GM12878 (cell line): ENCODE measurements around the gene PCNX4.

Source experiments
- ATF3 ChIP-seq: IDR thresholded peaks from 2 replicates; pipeline ENCODE4 v1.6.1; 2011; ENCODE audit warnings: low read depth, mild to moderate bottlenecking, low read length, moderate library complexity, borderline replicate concordance; ENCODE audit errors: extremely low read depth
- CREM ChIP-seq: IDR thresholded peaks from 2 replicates; pipeline ENCODE4 v1.6.1; 2014; ENCODE audit warnings: antibody characterized with exemption, low read depth
- CTCF ChIP-seq, 3 experiments: IDR thresholded peaks in 2 of 3; conservative IDR thresholded peaks in 1 of 3; 2 replicates each; pipeline ENCODE4 v1.5.1; 2011; ENCODE audit warnings: low read depth in 3 of 3, low read length in 3 of 3, mild to moderate bottlenecking in 3 of 3, control low read depth in 2 of 3, moderate library complexity in 2 of 3, inconsistent platforms in 1 of 3, mixed read lengths in 1 of 3; ENCODE audit not compliant: control insufficient read depth in 2 of 3, insufficient read depth in 1 of 3; ENCODE audit errors: extremely low read depth in 1 of 3
- E2F8 ChIP-seq: fragments of 450-650 bp; IDR thresholded peaks from 2 replicates; pipeline ENCODE4 v1.6.1; 2018; ENCODE audit warnings: mild to moderate bottlenecking, low read depth, moderate library complexity; ENCODE audit not compliant: partially characterized antibody
- GABPA ChIP-seq: IDR thresholded peaks from 2 replicates; pipeline ENCODE4 v1.6.1; 2014; ENCODE audit warnings: antibody characterized with exemption, low read depth, mild to moderate bottlenecking, inconsistent platforms
- MEF2A ChIP-seq: IDR thresholded peaks from 2 replicates; pipeline ENCODE4 v1.6.1; 2011; ENCODE audit warnings: low read depth, mild to moderate bottlenecking, low read length, moderate library complexity; ENCODE audit not compliant: insufficient read depth
- NRF1 ChIP-seq: conservative IDR thresholded peaks from 2 replicates; pipeline ENCODE4 v1.6.1; 2011; ENCODE audit warnings: mild to moderate bottlenecking, low read depth, low read length, improper control_type of control experiment
- PBX3 ChIP-seq: IDR thresholded peaks from 2 replicates; pipeline ENCODE4 v1.6.1; 2011; ENCODE audit warnings: mild to moderate bottlenecking, low read depth, low read length, moderate library complexity; ENCODE audit not compliant: insufficient replicate concordance
- RBBP5 ChIP-seq: fragments of 200-600 bp; sonication (generic); conservative IDR thresholded peaks from 2 replicates; pipeline ENCODE4 v1.6.1; 2016
- SUZ12 ChIP-seq: fragments of 200-600 bp; sonication (generic); IDR thresholded peaks from one replicate; pipeline ENCODE4 v1.6.1; 2018; ENCODE audit warnings: antibody characterized with exemption, mild to moderate bottlenecking; ENCODE audit not compliant: unreplicated experiment
- ZNF274 ChIP-seq: IDR thresholded peaks from one replicate; pipeline ENCODE4 v1.8.0; 2011; ENCODE audit not compliant: insufficient read length, insufficient read depth

GRCh38 chr14:60095781-60096450 lies 4.2 kb downstream of the PCNX4 start:
- TF ChIP-seq SUZ12, result no peak
- no peak for TF ChIP-seq GABPA
- no peak for TF ChIP-seq NRF1
- TF ChIP-seq CREM, result no peak
- no peak for TF ChIP-seq ZNF274
- TF ChIP-seq MEF2A, result no peak
- TF ChIP-seq CTCF (IDR thresholded peaks at IDR 0.05 in 2 of 3, conservative IDR thresholded peaks at IDR 0.05 in 1 of 3; ENCODE audit: control insufficient read depth in 2 of 3, extremely low read depth in 1 of 3, insufficient read depth in 1 of 3, low read depth in 3 of 3, low read length in 3 of 3), result no peak
- TF ChIP-seq ATF3, result no peak
- no peak for TF ChIP-seq RBBP5
- no peak for TF ChIP-seq PBX3
- no peak for TF ChIP-seq E2F8
